ENCODE measurements around the gene PAGE2B.

DNA sequence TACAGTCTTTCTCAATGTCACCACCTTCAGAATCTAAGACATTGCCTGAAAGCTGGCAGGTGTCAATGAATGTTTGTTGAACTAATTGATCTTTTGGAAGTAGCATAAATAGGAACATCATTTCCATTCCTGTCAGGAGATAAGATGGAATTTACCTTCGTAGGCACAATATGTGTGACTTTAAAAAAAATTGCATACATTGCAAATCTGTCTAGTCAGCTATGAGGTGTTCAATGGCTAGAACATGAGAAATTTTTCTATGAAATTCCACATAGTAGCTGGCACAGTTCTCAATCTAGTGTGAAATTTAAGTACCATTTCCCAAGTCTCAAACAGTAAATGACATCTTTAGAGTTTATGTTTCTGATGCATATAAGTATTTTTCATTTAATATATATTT lies 24.3 kb downstream of the PAGE2B start:
- TF ChIP-seq, protein P1, sequence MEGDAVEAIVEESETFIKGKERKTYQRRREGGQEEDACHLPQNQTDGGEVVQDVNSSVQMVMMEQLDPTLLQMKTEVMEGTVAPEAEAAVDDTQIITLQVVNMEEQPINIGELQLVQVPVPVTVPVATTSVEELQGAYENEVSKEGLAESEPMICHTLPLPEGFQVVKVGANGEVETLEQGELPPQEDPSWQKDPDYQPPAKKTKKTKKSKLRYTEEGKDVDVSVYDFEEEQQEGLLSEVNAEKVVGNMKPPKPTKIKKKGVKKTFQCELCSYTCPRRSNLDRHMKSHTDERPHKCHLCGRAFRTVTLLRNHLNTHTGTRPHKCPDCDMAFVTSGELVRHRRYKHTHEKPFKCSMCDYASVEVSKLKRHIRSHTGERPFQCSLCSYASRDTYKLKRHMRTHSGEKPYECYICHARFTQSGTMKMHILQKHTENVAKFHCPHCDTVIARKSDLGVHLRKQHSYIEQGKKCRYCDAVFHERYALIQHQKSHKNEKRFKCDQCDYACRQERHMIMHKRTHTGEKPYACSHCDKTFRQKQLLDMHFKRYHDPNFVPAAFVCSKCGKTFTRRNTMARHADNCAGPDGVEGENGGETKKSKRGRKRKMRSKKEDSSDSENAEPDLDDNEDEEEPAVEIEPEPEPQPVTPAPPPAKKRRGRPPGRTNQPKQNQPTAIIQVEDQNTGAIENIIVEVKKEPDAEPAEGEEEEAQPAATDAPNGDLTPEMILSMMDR (IDR thresholded peaks at IDR 0.05; ENCODE audit: insufficient read depth, low read depth, low read length), result no peak
- no peak for TF ChIP-seq EZH2 (IDR thresholded peaks at IDR 0.05; ENCODE audit: insufficient read depth, low read length)

All from astrocyte (in vitro differentiated cells and primary cell).